ENCODE measurements around the gene SGSH.

DNA sequence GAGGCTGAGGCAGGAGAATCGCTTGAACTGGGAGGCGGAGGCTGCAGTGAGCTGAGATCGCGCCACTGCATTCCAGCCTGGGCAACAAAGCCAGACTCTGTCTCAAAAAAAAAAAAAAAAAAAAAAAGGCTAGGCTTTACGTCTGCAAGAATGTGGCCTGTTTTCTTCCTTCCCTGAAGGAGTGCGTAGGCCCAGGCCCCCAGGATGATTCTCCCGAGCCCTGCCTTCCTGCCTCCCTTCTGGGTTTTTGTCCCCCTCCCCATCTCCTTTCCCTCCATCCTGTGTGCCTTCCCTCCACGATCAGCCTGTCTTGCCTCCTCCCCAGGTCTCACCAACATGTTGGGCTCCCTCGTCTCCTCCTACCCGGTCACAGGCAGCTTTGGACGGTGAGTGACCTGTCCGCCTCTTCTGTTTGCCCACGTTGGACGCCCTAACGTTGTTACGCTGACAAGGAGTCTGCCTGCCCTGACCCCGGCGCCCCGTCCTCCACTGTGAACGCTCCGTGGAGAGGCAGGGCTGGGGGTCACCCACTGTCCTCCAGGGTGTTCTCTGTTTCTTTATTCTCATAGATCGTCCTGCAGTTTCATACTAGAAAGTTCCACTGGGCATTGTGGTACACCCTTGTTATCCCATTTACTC is 24.9 kb upstream of the SGSH start:
- TF ChIP-seq, protein P1, sequence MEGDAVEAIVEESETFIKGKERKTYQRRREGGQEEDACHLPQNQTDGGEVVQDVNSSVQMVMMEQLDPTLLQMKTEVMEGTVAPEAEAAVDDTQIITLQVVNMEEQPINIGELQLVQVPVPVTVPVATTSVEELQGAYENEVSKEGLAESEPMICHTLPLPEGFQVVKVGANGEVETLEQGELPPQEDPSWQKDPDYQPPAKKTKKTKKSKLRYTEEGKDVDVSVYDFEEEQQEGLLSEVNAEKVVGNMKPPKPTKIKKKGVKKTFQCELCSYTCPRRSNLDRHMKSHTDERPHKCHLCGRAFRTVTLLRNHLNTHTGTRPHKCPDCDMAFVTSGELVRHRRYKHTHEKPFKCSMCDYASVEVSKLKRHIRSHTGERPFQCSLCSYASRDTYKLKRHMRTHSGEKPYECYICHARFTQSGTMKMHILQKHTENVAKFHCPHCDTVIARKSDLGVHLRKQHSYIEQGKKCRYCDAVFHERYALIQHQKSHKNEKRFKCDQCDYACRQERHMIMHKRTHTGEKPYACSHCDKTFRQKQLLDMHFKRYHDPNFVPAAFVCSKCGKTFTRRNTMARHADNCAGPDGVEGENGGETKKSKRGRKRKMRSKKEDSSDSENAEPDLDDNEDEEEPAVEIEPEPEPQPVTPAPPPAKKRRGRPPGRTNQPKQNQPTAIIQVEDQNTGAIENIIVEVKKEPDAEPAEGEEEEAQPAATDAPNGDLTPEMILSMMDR (IDR thresholded peaks at IDR 0.05), result no peak
- TF ChIP-seq POLR2AphosphoS5 (IDR thresholded peaks at IDR 0.05), result no peak
- no peak for TF ChIP-seq POLR2A (IDR thresholded peaks at IDR 0.05)
- no peak for TF ChIP-seq EP300 (IDR thresholded peaks at IDR 0.05)

Measured in sigmoid colon (tissue), 4 donors.